ENCODE measurements around the gene ITPK1.

- TF ChIP-seq POLR2AphosphoS5 (IDR thresholded peaks at IDR 0.05; ENCODE audit: low read depth, low read length) (no peak), POLR2A (IDR thresholded peaks at IDR 0.05; ENCODE audit: low read depth, low read length) (no peak)
Observed at GRCh38 chr14:92998946-92999345, 116.8 kb downstream of the ITPK1 start.

Measured in GM12892 (cell line).